ENCODE data around the gene PIAS1.

DNA sequence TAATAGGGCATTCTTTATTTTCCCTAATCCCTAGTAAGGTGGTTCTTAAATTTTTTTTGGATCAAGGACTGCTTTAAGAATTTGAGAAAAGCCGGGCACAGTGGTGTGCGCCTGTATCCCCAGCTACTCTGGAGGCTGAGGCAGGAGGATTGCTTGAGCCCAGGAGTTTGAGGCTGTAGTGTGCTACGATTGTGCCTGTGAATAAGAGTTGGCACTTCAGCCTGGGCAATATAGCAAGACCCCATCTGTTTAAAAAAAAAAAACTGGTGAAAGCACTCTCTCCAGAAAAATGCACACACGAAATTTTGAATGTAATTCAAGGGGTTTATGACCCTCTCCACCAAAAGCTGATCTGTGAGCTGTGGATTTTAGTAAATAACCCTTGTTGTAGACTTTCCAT lies 119.0 kb downstream of the PIAS1 start:
- TF ChIP-seq YY1 (IDR thresholded peaks at IDR 0.05; ENCODE audit: insufficient read depth, insufficient read length), result no peak
- no peak for TF ChIP-seq ZNF274 (IDR thresholded peaks at IDR 0.05; ENCODE audit: low read depth, low read length)
